Psoas muscle (tissue), 8 donors: ENCODE results near the gene MEG3. TPM values are rescaled to one million over a fixed set of nuclear protein-coding genes. Genes with fewer than 3 reads are reported as not detected.
"Not testable (repeated sequence)": the region's sequence is repeated elsewhere in the genome, so short reads cannot be mapped to it uniquely, and the experiment has no call there.

Experiments used
- ATAC-seq, 4 donors: fragments of 200-7000 bp; cut with Tn5 transposase; one replicate each; pipeline ENCODE4 v1.9.1; 2020; ENCODE audit warnings: moderate library complexity in 3 of 4, mild to moderate bottlenecking in 2 of 4
- DNase-seq, 2 donors: peaks; one replicate each; pipeline ENCODE4 v3.0.0-alpha.2; 2020
- H3K27ac ChIP-seq: fragments of 200-600 bp; one replicate; pipeline ENCODE4 v1.8.0; 2022
- H3K27me3 ChIP-seq, 3 donors: fragments of 200-600 bp in 1 of 3; one replicate each; pipeline versions ENCODE4 v1.6.1 to v1.8.0; 2013 to 2022; ENCODE audit warnings: low read length in 2 of 3, mild to moderate bottlenecking in 2 of 3, moderate library complexity in 1 of 3; ENCODE audit not compliant: insufficient read depth in 3 of 3
- H3K36me3 ChIP-seq, 2 donors: fragments of 200-600 bp in 1 of 2; one replicate each; pipeline versions ENCODE4 v1.6.1 to v1.8.0; 2013 to 2022; ENCODE audit warnings: low read depth in 1 of 2, mild to moderate bottlenecking in 1 of 2, moderate library complexity in 1 of 2; ENCODE audit not compliant: insufficient read depth in 1 of 2
- H3K4me1 ChIP-seq: fragments of 200-600 bp; one replicate; pipeline ENCODE4 v1.8.0; 2022
- H3K4me3 ChIP-seq: fragments of 200-600 bp; one replicate; pipeline ENCODE4 v1.8.0; 2022; ENCODE audit warnings: mild to moderate bottlenecking
- H3K9me3 ChIP-seq: fragments of 200-600 bp; one replicate; pipeline ENCODE4 v1.8.0; 2022
- CTCF ChIP-seq: fragments of 200-600 bp; IDR thresholded peaks from one replicate; pipeline ENCODE4 v1.8.0; 2022; ENCODE audit warnings: antibody characterized with exemption
- WGBS, 3 donors: extraction: QIAGEN DNeasy Blood & Tissue Kit; methylation state at CpG; one replicate each; pipeline versions ENCODE4 v1.1.6 to v1.1.7; 2013; 5-methylcytosine and 5-hydroxymethylcytosine counted together
- intact Hi-C, 2 donors: fragments of 100-400 bp; cut with DNase I; formaldehyde crosslinking; loops; one replicate each; pipeline versions ENCODE4 v1.11.0 to v1.14.2; 2022
- polyA plus RNA-seq, 3 donors: library from polyadenylated mRNA; stranded (reverse); fragments of 200-250 nt; gene quantifications; one replicate each; pipeline ENCODE4 v1.2.3, GENCODE V29; 2013
- total RNA-seq, 4 donors: library from RNA; stranded (reverse); fragmentation: NEBNext Ultra II Directional in 2 of 4; extraction: Animal tissue kit (Norgen Biotek cat#: 25700) in 2 of 4; gene quantifications; one replicate each; pipeline versions ENCODE4 v1.2.1 to v1.2.4, GENCODE V29; 2021 to 2023
- donor health status: healthy with polysubstance abuse.
- donor health status: DM: no; HTN: no; CAD: no; lungs with moderate emphysema.
- donor health status: Bipolar disorder and iron deficiency.
- donor health status: healthy.
- donor health status: DM: yes; HTN: yes; CAD: no.
- donor health status: DM: no; HTN: no; CAD: no.
- donor health status: DM: no; HTN: no; CAD: no.
- donor health status: DM: yes; HTN: yes; CAD: no.

The MEG3 gene
- total and polyA plus RNA-seq, 7 donors, result 17.8 to 52.6 (median 24.9) TPM

- no peak for TF ChIP-seq CTCF
- no peak for ATAC-seq
- WGBS, 3 donors, result 63 to 80% (median 78%) methylated on average over 4 of the region's 4 CpGs
- Histone ChIP-seq H3K9me3 (no peaks in the 10 kb centered on the region), H3K27ac (no peak overlapping the region), H3K36me3 (no peaks in the 10 kb centered on the region), H3K4me1 (no peaks in the 10 kb centered on the region), H3K4me3 (no peak overlapping the region), H3K27me3 (no peaks in the 10 kb centered on the region)
- no peak for DNase-seq
- intact Hi-C loops, result no loop called here
Measured at GRCh38 chr14:100796946-100797345, 29.0 kb upstream of the MEG3 start.

- no peak for ATAC-seq
- Histone ChIP-seq H3K27ac (no peak overlapping the region), H3K4me1 (no peaks in the 10 kb centered on the region), H3K27me3 (peaks cover 0 to 4% (median 0%) of the 10 kb centered on the region in 3 donors), H3K36me3 (no peaks in the 10 kb centered on the region), H3K9me3 (no peaks in the 10 kb centered on the region), H3K4me3 (no peak overlapping the region)
- intact Hi-C loops, result no loop called here
- whole genome bisulfite sequencing, 3 donors, result 93 to 98% (median 96%) methylated on average over 4 of the region's 4 CpGs
- no peak for DNase-seq
- TF ChIP-seq CTCF, result no peak
Measured at GRCh38 chr14:100800041-100800440, 25.9 kb upstream of the MEG3 start.

- WGBS, 3 donors, result 90 to 98% (median 96%) methylated on average over 9 of the region's 9 CpGs
- H3K27ac ChIP-seq, result not testable (repeated sequence)
Measured at GRCh38 chr14:100801433-100801832, 24.5 kb upstream of the MEG3 start.

GRCh38 chr14:100802179-100802578 is 23.7 kb upstream of the MEG3 start:
- no peaks in the 10 kb centered on the region for H3K4me1 ChIP-seq
- WGBS, 3 donors, result 65 to 77% (median 65%) methylated on average over 7 of the region's 7 CpGs
- DNase-seq (no peak), ATAC-seq (no peak)
- H3K4me3 ChIP-seq, result no peak overlapping the region
- intact Hi-C loops, result no loop called here
- no peak overlapping the region for H3K27ac ChIP-seq
- no peaks in the 10 kb centered on the region for H3K36me3 ChIP-seq
- H3K27me3 ChIP-seq, result peaks cover 0 to 4% (median 0%) of the 10 kb centered on the region in 3 donors
- TF ChIP-seq CTCF, result no peak
- no peaks in the 10 kb centered on the region for H3K9me3 ChIP-seq

More at GRCh38 chr14:100801433-100801832, 24.5 kb upstream of the MEG3 start:
- DNase-seq, H3K9me3 ChIP-seq, H3K27me3 ChIP-seq, intact Hi-C loops, H3K4me1 ChIP-seq, H3K36me3 ChIP-seq, ATAC-seq, H3K4me3 ChIP-seq: not testable (repeated sequence)

- peaks cover 0 to 4% (median 0%) of the 10 kb centered on the region in 3 donors for H3K27me3 ChIP-seq
Measured at GRCh38 chr14:100802766-100803165, 23.2 kb upstream of the MEG3 start.

More at GRCh38 chr14:100802766-100803165, 23.2 kb upstream of the MEG3 start:
- DNase-seq (no peak), ATAC-seq (peak in 1 of 4 donors; percentile 11)
- H3K27ac ChIP-seq, result no peak overlapping the region
- intact Hi-C loops, result no loop called here
- no peaks in the 10 kb centered on the region for H3K36me3 ChIP-seq
- no peaks in the 10 kb centered on the region for H3K4me1 ChIP-seq
- H3K9me3 ChIP-seq, result no peaks in the 10 kb centered on the region
- TF ChIP-seq CTCF, result no peak
- no peak overlapping the region for H3K4me3 ChIP-seq
- WGBS, 3 donors, result 39 to 54% (median 41%) methylated on average over 5 of the region's 5 CpGs
